CD1c-positive myeloid dendritic cell (primary cell): Measurements from ENCODE around the gene GNAZ.

Source experiments
- DNase-seq: peaks from one replicate; pipeline ENCODE4 v3.0.0-alpha.2; 2016; ENCODE audit errors: extremely low spot score

Gene GNAZ

DNA sequence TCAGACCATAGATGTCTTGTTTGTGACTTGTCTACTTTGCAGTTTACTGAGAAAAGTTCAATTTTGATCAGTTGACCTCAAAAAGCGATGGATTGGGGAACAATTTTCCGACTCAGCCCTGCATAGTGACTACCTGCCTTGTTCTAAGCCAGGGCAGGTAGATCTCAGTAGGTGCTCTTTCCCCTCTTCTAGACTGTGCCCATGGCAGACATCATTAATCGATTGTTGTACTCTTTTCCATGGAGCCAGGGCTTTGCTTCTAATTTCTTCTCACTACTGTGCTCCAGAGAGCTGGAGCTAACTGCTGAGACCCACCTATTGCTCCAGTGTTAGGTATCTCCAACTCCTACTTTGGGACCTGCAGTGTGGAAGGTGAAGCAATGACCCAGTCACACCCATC lies 84.8 kb downstream of the GNAZ start:
- no peak for DNase-seq

DNA sequence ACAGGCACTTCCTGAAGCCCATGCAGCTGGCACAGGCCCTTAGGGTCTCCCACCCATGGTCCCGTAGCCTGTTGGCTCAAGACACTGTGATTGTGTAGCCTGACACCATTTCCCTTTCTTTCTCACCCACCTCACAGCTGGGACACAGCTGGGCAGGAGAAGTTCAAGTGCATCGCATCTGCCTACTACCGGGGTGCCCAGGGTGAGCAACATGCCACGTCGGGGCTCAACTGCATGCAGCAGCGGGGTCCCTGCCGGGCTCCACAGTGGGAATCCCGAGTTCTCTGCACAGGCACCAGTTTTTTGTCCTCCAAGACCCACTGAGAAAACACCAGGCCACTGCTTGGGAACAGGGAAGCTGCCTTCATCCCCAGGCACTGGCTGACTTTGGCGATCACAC lies 85.5 kb downstream of the GNAZ start:
- DNase-seq = no peak

DNA sequence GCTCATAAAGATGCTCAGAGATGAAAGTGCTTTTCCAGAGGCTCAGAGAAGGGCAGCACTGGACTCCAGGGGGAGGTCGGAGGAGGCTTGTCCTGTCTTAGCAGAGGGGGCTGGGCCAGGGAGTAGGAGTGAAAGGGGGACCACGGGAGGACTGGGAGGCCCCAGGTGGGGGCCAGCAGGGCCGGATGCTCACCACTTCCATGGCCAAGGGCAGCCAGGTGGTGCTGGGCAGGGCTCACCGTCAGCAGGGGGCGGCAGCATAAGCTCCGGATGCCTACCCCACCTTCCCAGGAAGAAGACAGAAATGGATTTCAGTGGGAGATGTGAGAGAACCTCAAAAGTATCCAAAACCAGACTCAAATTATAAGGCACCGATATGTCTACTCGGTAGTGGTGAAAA lies 86.0 kb downstream of the GNAZ start:
- DNase-seq = no peak

DNA sequence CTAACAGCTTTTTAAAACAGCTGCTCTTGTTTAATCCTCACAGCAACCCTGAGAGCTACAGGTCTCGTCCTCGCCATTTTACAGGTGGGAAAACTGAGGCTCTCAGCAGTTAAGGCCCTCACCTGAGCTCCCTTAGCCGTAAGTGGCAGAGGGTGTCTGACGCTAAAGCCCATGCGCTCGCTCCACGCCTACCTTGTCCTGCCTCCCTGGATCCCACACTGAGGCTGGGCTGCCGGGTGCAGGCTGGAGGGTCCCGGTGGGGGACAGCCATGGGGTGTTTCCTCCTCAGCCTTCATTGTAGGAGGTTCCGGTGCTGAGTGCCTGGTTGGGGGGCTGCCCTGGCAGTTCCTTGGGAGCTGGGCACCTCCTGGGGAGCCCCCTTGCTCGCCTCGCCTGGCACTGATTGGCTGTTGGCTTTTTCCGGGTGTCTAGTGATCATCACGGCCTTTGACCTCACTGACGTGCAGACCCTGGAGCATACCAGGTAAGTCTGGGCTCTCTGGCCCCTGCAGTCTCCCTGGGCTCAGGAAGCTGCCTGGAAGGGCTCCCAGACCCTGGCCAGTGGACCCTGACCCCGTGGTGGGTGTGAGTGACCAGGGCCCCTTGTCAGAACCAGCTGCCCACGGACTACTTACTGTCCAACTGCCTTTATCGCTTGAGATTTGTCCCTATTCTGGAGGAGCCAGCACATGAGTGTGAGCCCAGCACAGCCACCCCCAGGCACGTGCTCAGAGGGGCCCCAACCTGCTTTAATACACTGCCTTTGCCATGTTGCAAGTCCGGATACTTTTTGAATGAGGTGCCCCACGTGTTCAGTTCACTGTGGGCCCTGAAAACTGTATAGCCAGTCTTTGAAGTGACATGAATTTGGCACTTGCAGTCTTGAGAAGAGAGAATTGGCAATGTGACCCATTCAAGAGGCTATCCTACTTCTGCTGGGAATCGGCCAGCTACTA lies 87.5 kb downstream of the GNAZ start:
- DNase-seq = no peak

DNA sequence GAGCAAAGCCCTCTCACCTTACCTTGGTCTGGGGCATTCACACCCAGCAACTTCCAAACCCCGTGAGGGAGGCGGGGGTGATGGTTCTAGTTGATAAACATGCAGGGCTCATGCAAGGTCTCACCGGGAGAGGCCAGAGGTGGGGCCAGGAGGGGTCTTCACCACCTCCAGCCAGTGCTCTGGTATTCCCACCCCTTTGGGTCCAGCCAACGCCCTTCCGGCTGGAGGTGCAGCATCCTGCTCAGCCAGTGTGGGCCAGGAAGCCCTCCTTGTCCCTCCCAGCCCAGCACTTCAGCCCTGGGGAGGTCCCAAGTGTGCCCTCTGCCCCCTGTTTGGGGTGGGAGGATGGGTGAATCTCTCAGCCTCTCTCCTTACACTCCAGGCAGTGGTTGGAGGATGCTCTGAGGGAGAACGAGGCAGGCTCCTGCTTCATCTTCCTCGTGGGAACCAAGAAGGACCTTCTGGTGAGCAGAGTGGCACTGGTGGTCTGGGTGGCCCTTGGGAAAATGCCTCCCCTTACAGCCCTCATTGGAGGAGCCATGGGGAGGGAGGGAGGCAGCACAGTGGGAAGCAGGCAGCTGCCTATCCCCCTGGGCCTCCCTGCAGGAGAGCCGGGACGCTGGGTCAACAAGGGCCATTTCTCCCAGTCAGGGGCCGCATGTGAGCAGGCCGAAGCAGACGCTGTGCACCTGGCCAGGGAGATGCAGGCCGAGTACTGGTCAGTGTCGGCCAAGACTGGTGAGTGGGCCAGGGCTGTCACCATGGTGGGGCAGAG lies 88.4 kb downstream of the GNAZ start:
- no peak for DNase-seq

DNA sequence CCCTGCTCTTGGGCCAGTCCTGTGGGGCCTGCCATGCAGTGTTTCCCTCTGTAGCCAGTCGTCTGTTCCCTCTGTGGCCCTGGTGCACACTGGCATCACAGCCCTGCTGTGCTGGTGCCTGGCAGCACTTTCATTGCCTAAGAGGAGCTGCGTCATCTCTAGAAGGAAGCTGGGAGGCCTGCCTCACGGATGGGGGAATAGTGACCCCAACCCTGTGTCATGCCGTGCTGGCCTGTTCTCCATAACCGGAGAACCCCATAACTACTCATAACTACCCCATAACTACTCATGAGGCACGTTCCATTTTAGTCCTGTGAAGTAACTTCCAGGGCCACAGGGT lies 88.9 kb downstream of the GNAZ start:
- DNase-seq = no peak

DNA sequence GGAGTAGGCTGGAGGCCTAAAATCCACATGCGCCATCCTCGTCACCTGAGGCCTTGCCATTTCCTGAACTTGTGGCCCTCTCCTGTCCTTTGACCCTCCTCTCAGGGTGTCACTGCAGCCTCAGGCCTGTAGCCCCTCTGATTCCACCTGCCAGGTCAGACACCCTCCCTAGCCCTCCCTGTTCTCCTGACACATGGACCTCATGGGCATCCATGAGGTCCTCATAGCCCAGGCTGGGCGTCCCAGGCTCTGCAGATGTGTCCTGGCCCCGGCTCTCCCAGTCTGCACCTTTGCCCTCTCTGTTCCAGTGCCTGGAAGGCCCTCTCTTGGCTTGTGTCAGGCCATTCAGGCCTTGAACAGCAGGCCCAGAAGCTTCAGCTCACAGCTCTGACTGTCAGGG lies 90.7 kb downstream of the GNAZ start:
- DNase-seq = no peak

DNA sequence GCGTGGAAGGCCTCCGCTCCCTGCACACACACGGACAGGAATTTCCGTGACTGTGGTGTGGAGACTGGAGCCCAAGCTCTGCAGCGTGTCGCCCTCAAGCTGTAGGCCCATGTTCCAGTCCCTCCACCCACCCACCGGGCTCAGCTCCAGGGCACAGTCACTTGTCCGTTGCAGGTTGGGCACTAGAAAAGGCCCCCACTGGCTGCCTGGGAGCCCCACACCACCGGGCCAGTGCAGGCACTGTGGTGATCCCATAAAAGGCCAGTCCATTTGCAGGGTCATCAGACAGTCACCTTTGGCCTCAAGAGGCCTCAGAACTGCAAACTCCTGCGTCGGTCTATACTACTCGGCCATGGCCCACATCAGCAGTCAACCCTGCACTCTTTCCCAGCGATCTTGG lies 91.3 kb downstream of the GNAZ start:
- no peak for DNase-seq

DNA sequence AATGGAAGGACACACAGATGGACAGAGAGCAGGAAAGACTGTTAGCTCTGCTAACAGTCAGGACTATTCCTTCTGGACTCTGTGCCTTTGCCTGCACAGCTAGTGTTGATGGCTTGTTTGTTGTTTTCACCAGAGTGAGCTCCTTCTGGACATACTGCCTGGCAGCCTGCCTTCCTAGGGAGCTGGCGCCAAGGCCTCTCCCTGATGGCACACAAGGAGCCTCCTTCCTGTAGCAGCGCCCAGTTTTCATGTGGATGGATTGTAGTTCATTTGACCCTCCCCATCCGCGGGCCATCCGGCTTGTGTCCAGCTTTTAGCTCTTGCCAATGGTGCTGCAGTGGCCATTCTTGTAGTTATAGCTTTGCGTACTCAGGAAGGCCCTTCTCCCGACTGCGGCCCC lies 93.3 kb downstream of the GNAZ start:
- no peak for DNase-seq

DNA sequence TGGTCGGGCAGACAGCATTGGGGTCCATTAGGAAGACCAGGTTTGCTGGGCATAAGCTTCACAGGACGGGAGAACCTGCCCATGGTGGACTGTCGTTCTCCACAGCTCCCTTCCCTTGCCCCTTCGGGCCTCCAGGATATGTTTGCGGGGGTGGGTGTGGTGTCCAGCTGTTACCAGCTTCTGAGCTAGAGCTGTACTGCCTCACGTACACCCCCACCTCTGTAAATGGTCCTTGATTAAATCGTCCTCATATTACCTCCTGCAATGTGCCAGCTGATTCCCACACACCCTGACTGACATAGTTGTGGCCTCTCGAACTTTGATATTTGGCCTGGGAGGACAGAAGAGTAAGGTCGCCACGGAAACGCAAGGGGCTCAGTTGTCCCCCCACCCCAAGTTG lies 93.8 kb downstream of the GNAZ start:
- no peak for DNase-seq

DNA sequence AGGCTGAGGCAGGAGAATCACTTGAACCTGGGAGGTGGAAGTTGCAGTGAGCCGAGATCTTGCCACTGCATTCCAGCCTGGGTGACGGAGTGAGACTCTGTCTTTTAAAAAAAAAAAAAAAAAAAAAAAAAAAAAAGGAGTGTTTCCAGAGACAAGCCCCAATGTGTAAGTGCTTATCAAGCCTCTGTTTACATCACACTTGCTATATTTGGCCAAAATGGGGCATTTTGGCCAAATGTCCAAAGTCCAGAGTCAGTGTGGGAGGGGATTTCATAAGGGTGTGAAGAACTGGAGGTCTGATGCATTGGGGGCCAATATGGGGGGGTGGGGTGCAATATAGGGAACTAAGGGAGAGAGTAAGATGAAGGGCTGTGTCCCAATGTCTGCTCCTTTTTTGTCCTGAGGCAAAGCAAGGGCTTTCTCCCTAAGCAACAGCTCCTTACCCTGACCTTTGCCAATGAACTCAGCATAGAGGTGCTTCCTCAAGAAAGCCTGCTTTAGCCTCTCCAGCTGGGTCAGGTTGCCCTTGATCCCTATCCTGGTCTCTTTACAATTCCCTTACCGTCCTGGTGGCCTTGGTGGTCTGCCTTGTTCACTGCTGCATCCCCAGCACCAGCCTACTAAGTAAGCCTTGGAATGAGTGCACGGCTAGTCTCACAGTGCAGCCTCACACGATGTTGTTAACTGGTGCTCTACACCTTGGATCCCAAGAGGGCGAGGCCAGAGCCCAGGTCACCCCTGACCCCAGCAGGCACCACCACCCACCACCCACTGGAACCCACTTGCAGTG lies 95.9 kb downstream of the GNAZ start:
- DNase-seq = no peak

DNA sequence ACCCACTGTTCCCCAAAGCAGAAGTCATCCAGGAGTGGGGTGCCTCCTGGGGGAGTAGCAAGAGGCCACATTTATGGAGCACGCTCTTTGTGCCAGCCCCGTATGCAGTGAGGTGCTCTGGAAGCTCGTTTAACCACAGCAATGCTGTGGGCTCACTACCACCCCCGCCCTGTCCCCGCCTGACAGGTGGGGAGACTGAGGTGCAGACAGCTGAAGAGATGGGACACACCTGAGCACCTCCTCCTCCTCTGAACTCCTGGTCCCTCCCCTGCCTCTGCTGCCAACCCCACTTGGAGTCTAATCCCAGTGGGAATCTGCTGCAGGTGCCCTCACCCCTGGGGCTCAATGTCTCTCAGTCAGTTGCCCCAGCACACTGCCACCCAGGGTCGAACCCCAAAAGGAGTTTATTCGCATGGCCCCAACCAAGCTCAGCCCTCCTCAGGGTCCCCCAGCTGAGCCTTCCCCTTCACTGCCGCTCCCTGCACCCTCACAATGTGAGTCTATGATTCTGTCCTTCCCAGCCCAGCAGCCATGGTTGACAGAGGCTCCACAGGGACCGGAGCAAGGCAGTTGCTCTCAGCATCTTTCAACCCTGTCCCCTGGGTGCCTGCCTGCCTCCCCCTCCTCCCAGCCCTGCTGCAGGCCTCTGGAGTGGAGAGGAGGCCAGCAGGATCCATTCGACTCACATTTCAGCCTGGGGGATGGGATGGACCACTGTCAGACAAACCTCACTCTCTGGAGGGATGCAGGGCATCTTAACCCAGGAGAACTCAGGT lies 96.7 kb downstream of the GNAZ start:
- DNase-seq = no peak

DNA sequence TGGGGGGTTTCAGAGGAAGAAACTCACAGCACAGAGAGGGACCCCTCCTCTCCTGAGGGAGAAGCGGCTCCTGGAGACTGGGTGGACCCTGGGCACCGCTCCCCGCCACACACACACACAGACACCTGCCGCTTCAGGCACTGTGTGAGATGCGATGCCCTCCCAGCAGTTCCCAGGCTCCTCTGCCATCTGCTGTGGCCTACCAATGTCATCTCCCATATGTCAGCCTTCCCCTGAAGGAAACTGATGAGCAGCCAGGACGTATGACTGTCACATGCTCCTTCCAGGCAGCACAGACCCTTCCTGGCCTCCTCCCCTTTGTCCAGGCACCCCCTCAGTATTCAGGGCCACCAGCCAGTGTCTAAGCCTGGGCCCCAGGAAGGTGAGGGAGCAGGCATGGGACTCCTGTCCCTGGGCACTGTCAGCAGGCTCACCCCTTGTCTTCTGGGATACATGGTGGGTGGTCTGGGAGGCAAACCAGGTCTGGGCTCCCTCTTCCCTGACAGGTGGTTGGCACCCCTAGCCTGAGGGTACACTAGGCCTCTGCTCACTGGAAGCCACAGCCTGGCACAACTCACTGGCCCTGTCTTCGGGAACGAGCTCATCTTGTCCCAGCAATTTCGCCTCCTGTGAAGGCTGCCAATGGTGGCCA lies 98.2 kb downstream of the GNAZ start:
- no peak for DNase-seq

DNA sequence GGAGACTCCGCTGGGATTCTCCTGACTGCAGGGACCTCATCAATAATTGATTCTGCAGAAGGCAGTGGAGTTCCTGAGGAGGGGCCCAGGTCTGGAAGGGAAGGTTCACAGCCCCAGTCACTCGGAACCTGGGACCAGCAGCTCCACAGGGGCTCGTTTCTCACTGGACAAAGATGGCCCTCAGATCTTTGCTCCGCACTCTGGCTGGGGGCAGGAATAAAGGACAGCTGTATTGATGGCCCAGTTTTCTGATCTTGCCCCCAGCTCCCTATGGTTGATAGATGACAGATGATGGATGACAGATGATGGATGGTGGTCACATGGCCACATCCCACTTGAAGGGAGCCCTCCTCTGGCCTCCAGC lies 98.7 kb downstream of the GNAZ start:
- DNase-seq = no peak
